ENCODE data around the gene PEX6. TPM values are rescaled to one million over a fixed set of nuclear protein-coding genes. Genes with fewer than 3 reads are reported as not detected.

Gene PEX6
- total and polyA plus RNA-seq, 2 of the 13 experiments (the other 11 are each of a cell fraction or from before 2014, with no cell fraction given) = 5.1 to 6.7 TPM

DNA sequence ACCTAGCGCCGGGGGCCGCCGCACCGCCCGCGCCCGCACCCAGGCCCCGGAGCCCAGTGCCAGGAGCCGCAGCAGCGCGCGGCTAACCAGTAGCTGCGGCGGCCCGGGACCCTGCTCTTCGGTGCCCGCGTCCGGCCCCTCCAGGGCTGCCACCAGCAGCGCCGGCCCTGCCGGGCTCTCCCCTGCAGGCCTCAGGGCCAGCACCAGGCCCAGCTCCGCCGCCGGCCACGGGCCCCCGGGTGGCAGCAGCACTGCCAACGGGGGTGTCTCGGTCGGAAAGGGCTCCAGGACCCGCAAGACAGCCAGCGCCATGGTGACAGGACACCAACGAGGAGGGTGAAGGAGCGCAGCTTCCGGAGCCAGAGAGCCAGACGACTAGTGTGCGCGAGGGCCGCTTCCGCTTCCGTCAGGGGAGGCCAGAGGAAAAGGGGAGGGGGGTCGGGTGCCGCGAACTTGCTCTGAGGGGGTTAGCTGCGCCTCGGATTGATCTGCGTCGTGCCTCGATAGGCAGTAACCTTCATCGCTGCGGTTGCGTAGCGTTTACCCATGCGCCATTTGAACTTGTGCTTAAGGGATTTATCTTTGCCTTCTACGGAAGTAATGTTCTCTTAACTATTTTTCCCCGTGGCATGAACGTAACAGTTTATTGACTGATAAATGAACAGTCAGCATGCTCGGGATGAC, at the start of gene PEX6 (continued):
- TF ChIP-seq HMGXB3 (CRISPR knock-in tag; IDR thresholded peaks at IDR 0.05; ENCODE audit: borderline replicate concordance) = peak; percentile 70; the same call in 1 of the 2 replicates
- TF ChIP-seq ZNF788 (CRISPR knock-in tag; IDR thresholded peaks at IDR 0.05; ENCODE audit: borderline replicate concordance) = peak; percentile 90; the same call in 1 of the 2 replicates
- TF ChIP-seq TERF1 (CRISPR knock-in tag; IDR thresholded peaks at IDR 0.05) = no peak
- TF ChIP-seq FOXP1 (IDR thresholded peaks at IDR 0.05) = no peak
- no peak for TF ChIP-seq FOXP1 (CRISPR knock-in tag; IDR thresholded peaks at IDR 0.05)
- TF ChIP-seq ZBTB21 (CRISPR knock-in tag; IDR thresholded peaks at IDR 0.05) = peak; percentile 81; the same call in 1 of the 2 replicates
- peak; percentile 94 for TF ChIP-seq GABPA (IDR thresholded peaks at IDR 0.05; ENCODE audit: low read depth, low read length)
- peak; percentile 97 for TF ChIP-seq GABPA (CRISPR knock-in tag; IDR thresholded peaks at IDR 0.05; ENCODE audit: low read depth)
- TF ChIP-seq FUBP1 (CRISPR knock-in tag; IDR thresholded peaks at IDR 0.05; ENCODE audit: borderline replicate concordance) = no peak
- no peak for TF ChIP-seq BCLAF1 (IDR thresholded peaks at IDR 0.05)
- TF ChIP-seq, protein P1, sequence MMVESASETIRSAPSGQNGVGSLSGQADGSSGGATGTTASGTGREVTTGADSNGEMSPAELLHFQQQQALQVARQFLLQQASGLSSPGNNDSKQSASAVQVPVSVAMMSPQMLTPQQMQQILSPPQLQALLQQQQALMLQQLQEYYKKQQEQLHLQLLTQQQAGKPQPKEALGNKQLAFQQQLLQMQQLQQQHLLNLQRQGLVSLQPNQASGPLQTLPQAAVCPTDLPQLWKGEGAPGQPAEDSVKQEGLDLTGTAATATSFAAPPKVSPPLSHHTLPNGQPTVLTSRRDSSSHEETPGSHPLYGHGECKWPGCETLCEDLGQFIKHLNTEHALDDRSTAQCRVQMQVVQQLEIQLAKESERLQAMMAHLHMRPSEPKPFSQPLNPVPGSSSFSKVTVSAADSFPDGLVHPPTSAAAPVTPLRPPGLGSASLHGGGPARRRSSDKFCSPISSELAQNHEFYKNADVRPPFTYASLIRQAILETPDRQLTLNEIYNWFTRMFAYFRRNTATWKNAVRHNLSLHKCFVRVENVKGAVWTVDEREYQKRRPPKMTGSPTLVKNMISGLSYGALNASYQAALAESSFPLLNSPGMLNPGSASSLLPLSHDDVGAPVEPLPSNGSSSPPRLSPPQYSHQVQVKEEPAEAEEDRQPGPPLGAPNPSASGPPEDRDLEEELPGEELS (CRISPR knock-in tag; IDR thresholded peaks at IDR 0.05) = peak; percentile 61; the same call in 1 of the 2 replicates
- no peak for TF ChIP-seq SRSF4 (IDR thresholded peaks at IDR 0.05; ENCODE audit: low read depth, low read length, poor library complexity, severe bottlenecking)
- TF ChIP-seq ZNF816 (CRISPR knock-in tag; IDR thresholded peaks at IDR 0.05; ENCODE audit: borderline replicate concordance) = peak; percentile 90; the same call in 1 of the 2 replicates
- TF ChIP-seq ZNF136 (CRISPR knock-in tag; IDR thresholded peaks at IDR 0.05; ENCODE audit: low read depth) = no peak
- peak; percentile 73; the same call in 1 of the 2 replicates for TF ChIP-seq SMYD3 (CRISPR knock-in tag; IDR thresholded peaks at IDR 0.05)

Data from HepG2 (cell line).